ENCODE data around the gene GOLGA6A.
"Not testable (repeated sequence)": the region's sequence is repeated elsewhere in the genome, so short reads cannot be mapped to it uniquely, and the experiment has no call there.

Gene GOLGA6A

GRCh38 chr15:74082450-74082849 is at the start of gene GOLGA6A:
Gene GOLGA6A (minus strand): TSS chr15:74082550. CDS start chr15:74082509, 41 bp downstream.
- DNase-seq; H3K27ac ChIP-seq; H3K27me3 ChIP-seq (ENCODE audit: insufficient read depth, low read depth, severe bottlenecking); H3K4me3 ChIP-seq (ENCODE audit: low read depth, low read length); H3K9me3 ChIP-seq (ENCODE audit: severe bottlenecking); H3K36me3 ChIP-seq: not testable (repeated sequence)

GRCh38 chr15:74131628-74132413 is 49.5 kb upstream of the GOLGA6A start:
- no peak overlapping the region for H3K27ac ChIP-seq
- no peak overlapping the region for H3K4me3 ChIP-seq (ENCODE audit: low read depth, low read length)
- no peaks in the 10 kb centered on the region for H3K36me3 ChIP-seq
- H3K27me3 ChIP-seq (ENCODE audit: insufficient read depth, low read depth, severe bottlenecking), result no peaks in the 10 kb centered on the region
- peaks cover 14% of the 10 kb centered on the region for H3K9me3 ChIP-seq (ENCODE audit: severe bottlenecking)
- no peak for TF ChIP-seq CTCF (IDR thresholded peaks at IDR 0.05; ENCODE audit: low read depth, low read length)
- DNase-seq, result no peak

GRCh38 chr15:74130849-74131627 is 48.7 kb upstream of the GOLGA6A start:
- no peak for DNase-seq
- H3K27me3 ChIP-seq (ENCODE audit: insufficient read depth, low read depth, severe bottlenecking), result no peaks in the 10 kb centered on the region
- no peak overlapping the region for H3K27ac ChIP-seq
- H3K9me3 ChIP-seq (ENCODE audit: severe bottlenecking), result peaks cover 14% of the 10 kb centered on the region
- no peak overlapping the region for H3K4me3 ChIP-seq (ENCODE audit: low read depth, low read length)
- no peaks in the 10 kb centered on the region for H3K36me3 ChIP-seq
- no peak for TF ChIP-seq CTCF (IDR thresholded peaks at IDR 0.05; ENCODE audit: low read depth, low read length)

- H3K9me3 ChIP-seq (ENCODE audit: severe bottlenecking), result peaks cover 14% of the 10 kb centered on the region
- TF ChIP-seq CTCF (IDR thresholded peaks at IDR 0.05; ENCODE audit: low read depth, low read length), result no peak
- no peak for DNase-seq
- H3K27ac ChIP-seq, result no peak within 1 kb of the TSS
- H3K4me3 ChIP-seq (ENCODE audit: low read depth, low read length), result no peak within 1 kb of the TSS
- H3K36me3 ChIP-seq, result no peaks in the 10 kb centered on the region
- no peaks in the 10 kb centered on the region for H3K27me3 ChIP-seq (ENCODE audit: insufficient read depth, low read depth, severe bottlenecking)
These were observed 48.0 kb upstream of the GOLGA6A start, which contains the start of gene ISLR2 for GRCh38 chr15:74130155-74130848. Gene ISLR2 (plus strand): TSS chr15:74130586. CDS start chr15:74132755, 2,169 bp downstream.

GRCh38 chr15:74129586-74130154 is 47.3 kb upstream of the GOLGA6A start:
- H3K36me3 ChIP-seq, result no peaks in the 10 kb centered on the region
- no peak overlapping the region for H3K4me3 ChIP-seq (ENCODE audit: low read depth, low read length)
- no peak for DNase-seq
- TF ChIP-seq CTCF (IDR thresholded peaks at IDR 0.05; ENCODE audit: low read depth, low read length), result no peak
- no peak overlapping the region for H3K27ac ChIP-seq
- H3K27me3 ChIP-seq (ENCODE audit: insufficient read depth, low read depth, severe bottlenecking), result no peaks in the 10 kb centered on the region
- H3K9me3 ChIP-seq (ENCODE audit: severe bottlenecking), result peaks cover 13% of the 10 kb centered on the region

All from WERI-Rb-1 (cell line).